ENCODE measurements around the gene CCT8. TPM values are rescaled to one million over a fixed set of nuclear protein-coding genes. Genes with fewer than 3 reads are reported as not detected.

The CCT8 gene
- total RNA-seq, 1 donor from 2014 or later: 308 TPM

DNA sequence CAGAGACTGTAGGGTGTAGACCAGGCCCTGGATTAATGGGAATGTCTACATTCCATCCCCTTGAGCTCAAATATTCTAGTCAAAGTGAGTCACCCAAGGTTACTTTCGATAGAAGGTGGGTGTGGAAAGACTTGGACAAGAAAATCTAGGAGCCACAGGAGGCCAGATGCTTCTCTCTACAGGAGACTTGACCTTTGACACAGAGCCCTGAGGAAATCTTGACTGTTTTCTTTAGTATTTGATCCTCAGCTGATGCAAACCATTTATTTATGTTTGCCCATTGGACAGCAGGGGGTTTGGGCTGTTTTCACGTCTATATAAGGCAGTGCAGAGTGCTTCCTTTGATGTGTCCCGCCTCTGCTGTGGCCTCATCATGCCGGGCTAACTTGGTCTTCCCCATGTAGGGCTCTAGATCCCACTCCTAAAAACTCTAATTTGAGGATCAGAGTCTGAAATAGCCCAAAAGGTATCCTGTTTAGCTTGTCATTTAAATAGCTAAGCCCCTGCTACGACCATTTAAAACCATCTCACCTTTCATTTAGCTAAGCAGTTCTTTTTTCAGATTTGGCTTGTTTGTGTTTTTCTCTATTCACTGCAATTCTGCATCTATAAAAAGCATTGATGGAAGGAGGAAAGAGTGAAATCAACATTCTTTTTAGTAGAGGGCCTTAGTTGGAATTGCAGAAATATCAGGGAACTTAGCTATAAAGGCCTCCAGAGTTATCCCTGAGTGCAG lies 41.5 kb upstream of the CCT8 start:
- H3K27ac Mint-ChIP-seq (ENCODE audit: unreplicated experiment): no peak overlapping the region
- H3K36me3 Mint-ChIP-seq (ENCODE audit: low read depth): no peaks in the 10 kb centered on the region
- no peaks in the 10 kb centered on the region for H3K27me3 Mint-ChIP-seq (ENCODE audit: low read depth)
- no peak for DNase-seq (ENCODE audit: low read depth, low spot score)
- H3K9me3 Mint-ChIP-seq: no peaks in the 10 kb centered on the region
- H3K4me1 Mint-ChIP-seq: peaks cover 15% of the 10 kb centered on the region
- no peak for TF ChIP-seq CTCF (conservative IDR thresholded peaks at IDR 0.05)
- H3K4me3 Mint-ChIP-seq: no peak overlapping the region

DNA sequence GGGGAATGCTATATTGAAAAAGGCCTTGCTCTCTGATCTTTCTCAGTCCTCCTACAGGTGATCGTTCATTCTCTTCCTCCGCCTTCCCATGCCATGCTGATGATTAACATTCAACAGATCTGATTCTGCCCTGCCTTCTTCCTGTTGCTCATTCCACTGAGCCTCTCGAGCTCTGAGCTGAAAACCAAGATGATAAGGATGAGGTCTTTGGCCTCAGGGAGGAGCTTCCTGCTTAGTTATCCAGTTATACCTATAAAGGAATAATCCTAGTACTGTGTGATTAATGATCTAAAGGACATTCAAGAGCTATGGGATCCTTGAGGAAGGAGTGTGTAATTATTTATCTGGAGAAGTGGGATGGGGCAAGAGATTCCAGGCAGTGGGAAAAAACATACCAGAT lies 31.8 kb upstream of the CCT8 start:
- Mint-ChIP-seq H3K27me3 (ENCODE audit: low read depth) (no peaks in the 10 kb centered on the region), H3K4me3 (no peak overlapping the region), H3K9me3 (no peaks in the 10 kb centered on the region), H3K27ac (ENCODE audit: unreplicated experiment) (no peak overlapping the region), H3K36me3 (ENCODE audit: low read depth) (no peaks in the 10 kb centered on the region), H3K4me1 (peaks cover under 1% of the 10 kb centered on the region)
- no peak for DNase-seq (ENCODE audit: low read depth, low spot score)
- TF ChIP-seq CTCF (conservative IDR thresholded peaks at IDR 0.05): no peak

DNA sequence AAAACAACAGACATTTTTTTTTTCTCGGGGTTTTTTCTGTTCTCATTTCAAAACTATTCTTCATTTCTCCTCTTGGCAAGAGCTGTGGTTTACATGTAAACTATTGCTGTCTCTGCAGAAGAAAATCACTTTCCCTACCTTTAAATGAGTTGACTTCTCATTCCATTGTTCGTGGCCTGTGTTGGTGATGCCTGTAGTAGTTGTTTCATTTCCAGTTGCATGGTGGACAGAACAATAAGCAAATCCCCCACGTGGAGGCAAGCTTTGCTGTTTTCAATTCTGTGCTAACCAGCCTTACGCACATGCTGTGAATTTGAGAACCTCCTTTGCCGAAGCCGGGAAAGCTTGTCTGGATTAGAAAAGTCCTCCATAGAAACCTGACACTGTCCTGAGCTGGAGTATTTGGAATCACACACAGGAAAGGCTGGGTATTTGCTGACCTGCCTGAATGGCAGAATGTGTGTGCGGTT lies 30.8 kb upstream of the CCT8 start:
- Mint-ChIP-seq H3K27ac (ENCODE audit: unreplicated experiment) (no peak overlapping the region), H3K27me3 (ENCODE audit: low read depth) (no peaks in the 10 kb centered on the region), H3K4me1 (peaks cover 4% of the 10 kb centered on the region), H3K9me3 (peaks cover 2% of the 10 kb centered on the region), H3K36me3 (ENCODE audit: low read depth) (no peaks in the 10 kb centered on the region), H3K4me3 (no peak overlapping the region)
- DNase-seq (ENCODE audit: low read depth, low spot score): no peak
- no peak for TF ChIP-seq CTCF (conservative IDR thresholded peaks at IDR 0.05)

DNA sequence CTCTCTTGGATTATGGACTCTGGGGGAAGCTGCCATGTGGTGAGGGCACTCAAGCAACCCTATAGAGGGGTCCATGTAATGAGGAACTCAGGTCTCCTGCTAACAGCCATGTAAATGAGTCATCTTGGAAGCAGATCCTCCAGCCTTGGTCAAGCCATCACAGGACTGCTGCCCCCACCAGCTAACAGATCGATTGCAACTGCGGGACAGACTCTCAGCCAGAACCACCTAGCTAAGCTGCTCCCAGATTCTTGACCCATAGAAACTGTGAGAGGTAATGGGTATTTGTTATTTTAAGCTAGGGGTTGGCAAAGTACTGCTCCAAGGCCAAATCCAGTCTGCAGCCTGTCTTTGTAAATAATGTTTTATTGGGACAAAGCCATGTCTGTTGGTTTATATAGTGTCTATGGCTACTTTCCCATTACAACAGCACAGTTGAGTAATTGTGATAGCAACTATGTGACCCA lies 29.4 kb upstream of the CCT8 start:
- no peak for TF ChIP-seq CTCF (conservative IDR thresholded peaks at IDR 0.05)
- Mint-ChIP-seq H3K4me1 (peaks cover 4% of the 10 kb centered on the region), H3K4me3 (no peak overlapping the region), H3K9me3 (peaks cover 2% of the 10 kb centered on the region), H3K27me3 (ENCODE audit: low read depth) (no peaks in the 10 kb centered on the region), H3K36me3 (ENCODE audit: low read depth) (no peaks in the 10 kb centered on the region), H3K27ac (ENCODE audit: unreplicated experiment) (no peak overlapping the region)
- no peak for DNase-seq (ENCODE audit: low read depth, low spot score)

GRCh38 chr21:29098156-29098555 lies 24.7 kb upstream of the CCT8 start:
- Mint-ChIP-seq H3K27me3 (ENCODE audit: low read depth) (no peaks in the 10 kb centered on the region), H3K4me1 (peaks cover 10% of the 10 kb centered on the region), H3K4me3 (no peak overlapping the region), H3K27ac (ENCODE audit: unreplicated experiment) (no peak overlapping the region), H3K9me3 (peaks cover 2% of the 10 kb centered on the region), H3K36me3 (ENCODE audit: low read depth) (no peaks in the 10 kb centered on the region)
- DNase-seq (ENCODE audit: low read depth, low spot score): no peak
- no peak for TF ChIP-seq CTCF (conservative IDR thresholded peaks at IDR 0.05)
